ENCODE measurements around the gene ALKBH6. TPM values are rescaled to one million over a fixed set of nuclear protein-coding genes. Genes with fewer than 3 reads are reported as not detected.

Gene ALKBH6
- total and polyA plus RNA-seq, 2 of the 13 experiments (the other 11 are each of a cell fraction or from before 2014, with no cell fraction given), result 13.7 to 18.1 TPM

DNA sequence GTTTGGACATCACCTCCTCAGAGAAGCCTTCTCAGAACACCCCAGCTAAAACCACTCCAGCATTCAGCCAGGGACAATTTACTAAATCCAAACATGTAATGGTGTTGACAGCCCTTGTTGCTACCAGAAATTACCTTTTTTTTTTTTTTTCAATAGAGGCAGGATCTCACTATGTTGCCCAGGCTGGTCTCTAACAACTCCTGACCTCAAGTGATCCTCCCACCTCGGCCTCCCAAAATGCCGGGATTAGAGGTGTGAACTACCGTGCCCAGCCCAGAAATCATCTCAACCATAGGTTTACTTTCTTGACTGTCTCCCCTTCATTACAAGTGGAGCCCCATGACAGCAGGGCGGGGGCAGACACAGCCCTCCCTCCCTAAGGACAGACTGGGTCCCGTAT is 9.4 kb upstream of the ALKBH6 start (continued):
- TF ChIP-seq PAXIP1 (CRISPR knock-in tag; conservative IDR thresholded peaks at IDR 0.05), result no peak

GRCh38 chr19:36019061-36019670 is 5.2 kb upstream of the ALKBH6 start:
- in situ Hi-C loops (cut with HindIII; ENCODE audit: extremely low pct_ligation_motif_present, low pct_unique_long_range_greater_than_20kb), result no loop called here
- peaks cover 2 to 9% of the 10 kb centered on the region in 2 experiments; a peak in 4 of 5 replicates for H3K36me3 ChIP-seq (replicated peaks in 1 of 2; ENCODE audit: control insufficient read depth in 1 of 2, insufficient read depth in 2 of 2, low read length in 2 of 2)

More at GRCh38 chr19:36019061-36019670, 5.2 kb upstream of the ALKBH6 start:
- Histone ChIP-seq H3K9me3 (ENCODE audit: low read length) (no peaks in the 10 kb centered on the region), H3K4me2 (ENCODE audit: low read depth, low read length) (no peak overlapping the region), H3K4me1 (ENCODE audit: insufficient read depth, low read length) (peaks cover 16% of the 10 kb centered on the region), H3K4me3 (replicated peaks in 1 of 3; ENCODE audit: insufficient read depth in 1 of 3, low read depth in 2 of 3, low read length in 3 of 3) (no peak overlapping the region), H3K9ac (ENCODE audit: insufficient read depth, low read depth, low read length) (no peak overlapping the region), H3K27ac (ENCODE audit: extremely low read length, insufficient read depth, low read length) (no peak overlapping the region), H3K79me2 (ENCODE audit: insufficient read depth, low read length) (peaks cover 10% of the 10 kb centered on the region), H2AFZ (ENCODE audit: low read length) (no peak overlapping the region), H3K27me3 (ENCODE audit: control insufficient read depth in 1 of 2, insufficient read depth in 2 of 2, low read length in 2 of 2) (no peaks in the 10 kb centered on the region), H4K20me1 (ENCODE audit: insufficient read depth, low read length) (no peaks in the 10 kb centered on the region)
- FAIRE-seq, result no peak
- intact Hi-C loops (cut with micrococcal nuclease; ENCODE audit: unreplicated experiment), result no loop called here
- no peak for DNase-seq (ENCODE audit: low spot score)
- ATAC-seq, result no peak
- POLR2A ChIA-PET, result no interaction called here
- peak; percentile 71 for TF ChIP-seq ZNF629 (CRISPR knock-in tag; conservative IDR thresholded peaks at IDR 0.05)
- TF ChIP-seq NR0B2 (CRISPR knock-in tag; IDR thresholded peaks at IDR 0.05), result no peak
- TF ChIP-seq, protein P1, sequence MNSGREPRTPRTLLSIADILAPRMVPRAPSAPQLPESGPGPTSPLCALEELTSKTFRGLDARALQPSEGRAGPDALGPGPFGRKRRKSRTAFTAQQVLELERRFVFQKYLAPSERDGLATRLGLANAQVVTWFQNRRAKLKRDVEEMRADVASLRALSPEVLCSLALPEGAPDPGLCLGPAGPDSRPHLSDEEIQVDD (CRISPR knock-in tag; IDR thresholded peaks at IDR 0.05; ENCODE audit: borderline replicate concordance), result no peak
- TF ChIP-seq, protein P2, sequence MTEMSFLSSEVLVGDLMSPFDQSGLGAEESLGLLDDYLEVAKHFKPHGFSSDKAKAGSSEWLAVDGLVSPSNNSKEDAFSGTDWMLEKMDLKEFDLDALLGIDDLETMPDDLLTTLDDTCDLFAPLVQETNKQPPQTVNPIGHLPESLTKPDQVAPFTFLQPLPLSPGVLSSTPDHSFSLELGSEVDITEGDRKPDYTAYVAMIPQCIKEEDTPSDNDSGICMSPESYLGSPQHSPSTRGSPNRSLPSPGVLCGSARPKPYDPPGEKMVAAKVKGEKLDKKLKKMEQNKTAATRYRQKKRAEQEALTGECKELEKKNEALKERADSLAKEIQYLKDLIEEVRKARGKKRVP (CRISPR knock-in tag; IDR thresholded peaks at IDR 0.05), result no peak
- peak; percentile 50 for TF ChIP-seq AGO2 (optimal IDR thresholded peaks at IDR 0.05; ENCODE audit: low read depth, low read length)
- BruUV-seq (replicated peaks), result no TSS peak
- CTCF ChIA-PET (ENCODE audit: low intra/inter-chr PET ratio, low total read pairs), result no interaction called here
- WGBS (ENCODE audit: low lambda C conversion rate), result 95% methylated on average over 22 of the region's 22 CpGs

All from HepG2 (cell line).